Measurements from ENCODE around the gene TRMT10B.
"Not testable (repeated sequence)": the region's sequence is repeated elsewhere in the genome, so short reads cannot be mapped to it uniquely, and the experiment has no call there.

Gene TRMT10B

GRCh38 chr9:37792122-37792521 lies 38.5 kb downstream of the TRMT10B start:
- FAIRE-seq (no peak), DNase-seq (ENCODE audit: insufficient read length, low spot score) (no peak)

GRCh38 chr9:37796232-37796631 lies 42.6 kb downstream of the TRMT10B start:
- no peak for TF ChIP-seq POLR2AphosphoS5 (IDR thresholded peaks at IDR 0.05; ENCODE audit: low read depth, low read length)
- TF ChIP-seq SPI1 (IDR thresholded peaks at IDR 0.05; ENCODE audit: low read depth, low read length): no peak
- no peak for TF ChIP-seq POLR2A (IDR thresholded peaks at IDR 0.05; ENCODE audit: low read depth, low read length)
- TF ChIP-seq POU2F2 (IDR thresholded peaks at IDR 0.05; ENCODE audit: low read depth, low read length): no peak
- TF ChIP-seq TAF1 (IDR thresholded peaks at IDR 0.05; ENCODE audit: low read depth, low read length): no peak
- no peak for TF ChIP-seq PAX5 (IDR thresholded peaks at IDR 0.05; ENCODE audit: insufficient read depth, low read length, severe bottlenecking)
- DNase-seq (ENCODE audit: insufficient read length, low spot score): no peak
- FAIRE-seq: no peak

More at GRCh38 chr9:37792122-37792521, 38.5 kb downstream of the TRMT10B start:
- no peak for TF ChIP-seq PAX5 (IDR thresholded peaks at IDR 0.05; ENCODE audit: insufficient read depth, low read length, severe bottlenecking)
- no peak for TF ChIP-seq POLR2AphosphoS5 (IDR thresholded peaks at IDR 0.05; ENCODE audit: low read depth, low read length)
- TF ChIP-seq POLR2A (IDR thresholded peaks at IDR 0.05; ENCODE audit: low read depth, low read length): no peak
- TF ChIP-seq TAF1 (IDR thresholded peaks at IDR 0.05; ENCODE audit: low read depth, low read length): no peak
- no peak for TF ChIP-seq POU2F2 (IDR thresholded peaks at IDR 0.05; ENCODE audit: low read depth, low read length)
- TF ChIP-seq SPI1 (IDR thresholded peaks at IDR 0.05; ENCODE audit: low read depth, low read length): no peak

- FAIRE-seq (peak; percentile 33), DNase-seq (ENCODE audit: insufficient read length, low spot score) (no peak)
- TF ChIP-seq TAF1 (IDR thresholded peaks at IDR 0.05; ENCODE audit: low read depth, low read length) (no peak), POLR2A (IDR thresholded peaks at IDR 0.05; ENCODE audit: low read depth, low read length) (no peak), PAX5 (IDR thresholded peaks at IDR 0.05; ENCODE audit: insufficient read depth, low read length, severe bottlenecking) (no peak), POLR2AphosphoS5 (IDR thresholded peaks at IDR 0.05; ENCODE audit: low read depth, low read length) (no peak), SPI1 (IDR thresholded peaks at IDR 0.05; ENCODE audit: low read depth, low read length) (no peak), POU2F2 (IDR thresholded peaks at IDR 0.05; ENCODE audit: low read depth, low read length) (no peak)
These were observed 45.1 kb downstream of the TRMT10B start for GRCh38 chr9:37798677-37799076.

GRCh38 chr9:37800631-37801286 lies 47.2 kb downstream of the TRMT10B start, which contains the start of gene DCAF10:
DCAF10 (plus strand) TSS chr9:37800797; CDS start chr9:37800867, 70 bp downstream.
- peak; percentile 72 for DNase-seq (ENCODE audit: insufficient read length, low spot score)
- FAIRE-seq: peak; percentile 91
- TF ChIP-seq TAF1 (IDR thresholded peaks at IDR 0.05; ENCODE audit: low read depth, low read length) (peak; percentile 66), POU2F2 (IDR thresholded peaks at IDR 0.05; ENCODE audit: low read depth, low read length) (peak; percentile 64; the same call in 1 of the 2 replicates), POLR2A (IDR thresholded peaks at IDR 0.05; ENCODE audit: low read depth, low read length) (peak; percentile 66), SPI1 (IDR thresholded peaks at IDR 0.05; ENCODE audit: low read depth, low read length) (no peak), PAX5 (IDR thresholded peaks at IDR 0.05; ENCODE audit: insufficient read depth, low read length, severe bottlenecking) (peak; percentile 90), POLR2AphosphoS5 (IDR thresholded peaks at IDR 0.05; ENCODE audit: low read depth, low read length) (peak; percentile 69; the same call in 1 of the 2 replicates)

GRCh38 chr9:37801287-37801850 lies 47.8 kb downstream of the TRMT10B start:
- DNase-seq (ENCODE audit: insufficient read length, low spot score) (no peak), FAIRE-seq (peak; percentile 41)
- no peak for TF ChIP-seq TAF1 (IDR thresholded peaks at IDR 0.05; ENCODE audit: low read depth, low read length)
- no peak for TF ChIP-seq PAX5 (IDR thresholded peaks at IDR 0.05; ENCODE audit: insufficient read depth, low read length, severe bottlenecking)
- no peak for TF ChIP-seq POU2F2 (IDR thresholded peaks at IDR 0.05; ENCODE audit: low read depth, low read length)
- no peak for TF ChIP-seq POLR2A (IDR thresholded peaks at IDR 0.05; ENCODE audit: low read depth, low read length)

- no peak for TF ChIP-seq POU2F2 (IDR thresholded peaks at IDR 0.05; ENCODE audit: low read depth, low read length)
- TF ChIP-seq POLR2AphosphoS5 (IDR thresholded peaks at IDR 0.05; ENCODE audit: low read depth, low read length): no peak
- TF ChIP-seq POLR2A (IDR thresholded peaks at IDR 0.05; ENCODE audit: low read depth, low read length): no peak
- TF ChIP-seq SPI1 (IDR thresholded peaks at IDR 0.05; ENCODE audit: low read depth, low read length): no peak
- TF ChIP-seq PAX5 (IDR thresholded peaks at IDR 0.05; ENCODE audit: insufficient read depth, low read length, severe bottlenecking): no peak
- no peak for TF ChIP-seq TAF1 (IDR thresholded peaks at IDR 0.05; ENCODE audit: low read depth, low read length)
- no peak for DNase-seq (ENCODE audit: insufficient read length, low spot score)
- FAIRE-seq: no peak
These were observed 48.5 kb downstream of the TRMT10B start for GRCh38 chr9:37801959-37802711.

GRCh38 chr9:37806271-37806670 lies 52.7 kb downstream of the TRMT10B start:
- DNase-seq (ENCODE audit: insufficient read length, low spot score) (no peak), FAIRE-seq (no peak)
- TF ChIP-seq POLR2A (IDR thresholded peaks at IDR 0.05; ENCODE audit: low read depth, low read length): no peak
- no peak for TF ChIP-seq PAX5 (IDR thresholded peaks at IDR 0.05; ENCODE audit: insufficient read depth, low read length, severe bottlenecking)
- no peak for TF ChIP-seq TAF1 (IDR thresholded peaks at IDR 0.05; ENCODE audit: low read depth, low read length)
- no peak for TF ChIP-seq POU2F2 (IDR thresholded peaks at IDR 0.05; ENCODE audit: low read depth, low read length)
- TF ChIP-seq POLR2AphosphoS5 (IDR thresholded peaks at IDR 0.05; ENCODE audit: low read depth, low read length): no peak
- no peak for TF ChIP-seq SPI1 (IDR thresholded peaks at IDR 0.05; ENCODE audit: low read depth, low read length)

GRCh38 chr9:37809676-37810075 lies 56.1 kb downstream of the TRMT10B start:
- not testable (repeated sequence) for DNase-seq (ENCODE audit: insufficient read length, low spot score); FAIRE-seq

- no peak for DNase-seq (ENCODE audit: insufficient read length, low spot score)
- no peak for FAIRE-seq
- TF ChIP-seq POLR2AphosphoS5 (IDR thresholded peaks at IDR 0.05; ENCODE audit: low read depth, low read length): no peak
- TF ChIP-seq POLR2A (IDR thresholded peaks at IDR 0.05; ENCODE audit: low read depth, low read length): no peak
- no peak for TF ChIP-seq POU2F2 (IDR thresholded peaks at IDR 0.05; ENCODE audit: low read depth, low read length)
- TF ChIP-seq PAX5 (IDR thresholded peaks at IDR 0.05; ENCODE audit: insufficient read depth, low read length, severe bottlenecking): no peak
- TF ChIP-seq TAF1 (IDR thresholded peaks at IDR 0.05; ENCODE audit: low read depth, low read length): no peak
- no peak for TF ChIP-seq SPI1 (IDR thresholded peaks at IDR 0.05; ENCODE audit: low read depth, low read length)
These were observed 58.4 kb downstream of the TRMT10B start for GRCh38 chr9:37811906-37812476.

Data from GM12891 (cell line).